Measurements from ENCODE around the gene KCTD1.

The KCTD1 gene

GRCh38 chr18:26550998-26551694, 2.8 kb upstream of the KCTD1 start:
- peak in 1 of 2 donors; percentile 10 for DNase-seq (ENCODE audit: low read depth in 2 of 2)
- no peak for TF ChIP-seq CTCF (IDR thresholded peaks at IDR 0.05; ENCODE audit: low read depth, low read length)
- no peak overlapping the region for H3K4me3 ChIP-seq (replicated peaks in 1 of 2; ENCODE audit: low read depth in 2 of 2, low read length in 2 of 2)

GRCh38 chr18:26549263-26550094, 1.1 kb upstream of the KCTD1 start:
- peak; percentile 65 to 71 for DNase-seq (ENCODE audit: low read depth in 2 of 2)
- TF ChIP-seq CTCF (IDR thresholded peaks at IDR 0.05; ENCODE audit: low read depth, low read length): no peak
- H3K4me3 ChIP-seq (replicated peaks in 1 of 2; ENCODE audit: low read depth in 2 of 2, low read length in 2 of 2): peak overlapping the region; percentile 73

GRCh38 chr18:26547646-26548414, 523 bp downstream of the KCTD1 start:
- H3K4me3 ChIP-seq (replicated peaks in 1 of 2; ENCODE audit: low read depth in 2 of 2, low read length in 2 of 2): peak overlapping the region; percentile 73
- TF ChIP-seq CTCF (IDR thresholded peaks at IDR 0.05; ENCODE audit: low read depth, low read length): peak; percentile 45
- peak; percentile 77 to 88 for DNase-seq (ENCODE audit: low read depth in 2 of 2)

GRCh38 chr18:26546875-26547645, 1.3 kb downstream of the KCTD1 start:
- peak overlapping the region; percentile 73 for H3K4me3 ChIP-seq (replicated peaks in 1 of 2; ENCODE audit: low read depth in 2 of 2, low read length in 2 of 2)
- TF ChIP-seq CTCF (IDR thresholded peaks at IDR 0.05; ENCODE audit: low read depth, low read length): no peak
- no peak for DNase-seq (ENCODE audit: low read depth in 2 of 2)

- no peak for TF ChIP-seq CTCF (IDR thresholded peaks at IDR 0.05; ENCODE audit: low read depth, low read length)
- DNase-seq (ENCODE audit: low read depth in 2 of 2): no peak
- H3K4me3 ChIP-seq (replicated peaks in 1 of 2; ENCODE audit: low read depth in 2 of 2, low read length in 2 of 2): peak overlapping the region in 1 of 2 donors; percentile 15
These were observed 2.0 kb downstream of the KCTD1 start for GRCh38 chr18:26546170-26546874.
